GM21515 (cell line): ENCODE results near the gene SDHC.
"Not testable (repeated sequence)": the region's sequence is repeated elsewhere in the genome, so short reads cannot be mapped to it uniquely, and the experiment has no call there.

ENCODE experiments used
- ATAC-seq: cut with Tn5 transposase; IDR thresholded peaks from one replicate; pipeline ENCODE4 v1.9.1; 2021; ENCODE audit not compliant: unreplicated experiment

SDHC gene

DNA sequence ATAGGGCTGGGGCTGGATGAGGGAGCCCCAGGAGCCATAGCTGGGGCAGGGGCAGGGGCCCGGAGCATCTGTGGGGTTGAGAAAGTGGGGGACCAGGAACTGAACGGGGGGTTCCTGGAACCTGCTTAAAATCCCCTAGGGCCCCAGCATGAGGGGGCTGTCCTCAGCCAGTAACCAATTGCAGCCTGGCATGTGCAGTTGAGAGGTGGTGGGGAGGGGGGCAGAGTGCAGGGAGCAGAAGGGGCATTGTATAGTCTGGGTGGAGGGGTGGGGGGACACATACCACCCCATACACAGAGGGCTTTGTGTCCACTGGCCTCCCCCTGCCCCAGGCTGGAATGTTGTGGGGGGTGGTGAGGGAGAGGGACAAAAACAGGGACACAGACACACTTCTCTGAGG lies 4.3 kb upstream of the SDHC start, which contains the start of gene MPZ:
Gene MPZ, minus strand, starts transcription at position 101 of the 400 bp plus-strand sequence. Its CDS starts 63 bp downstream, at position 38.
- ATAC-seq, result no peak

DNA sequence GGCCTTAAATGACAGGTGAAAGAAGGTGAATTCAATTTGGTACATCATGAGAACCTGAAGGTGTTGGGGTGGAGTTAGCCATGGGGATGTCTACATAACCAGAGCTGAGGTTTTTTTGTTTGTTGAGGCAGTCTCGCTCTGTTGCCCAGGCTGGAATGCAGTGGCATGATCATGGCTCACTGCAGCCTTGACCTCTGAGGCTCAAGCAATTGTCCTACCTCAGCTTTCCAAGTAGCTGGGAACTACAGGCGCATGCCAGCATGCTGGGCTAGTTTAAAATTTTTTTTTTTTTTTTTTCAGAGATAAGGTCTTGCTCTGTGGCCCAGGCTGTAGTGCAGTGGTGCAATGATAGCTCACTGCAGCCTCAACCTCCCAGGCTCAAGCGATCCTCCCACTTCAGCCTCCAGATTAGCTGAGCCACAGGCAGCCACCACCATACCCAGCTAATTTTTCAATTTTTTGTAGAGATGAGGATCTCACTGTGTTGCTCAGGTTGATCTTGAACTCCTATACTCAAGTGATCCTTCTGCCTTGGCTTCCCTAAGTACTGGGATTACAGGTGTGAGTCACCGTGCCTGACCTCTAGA lies 2.5 kb upstream of the SDHC start:
- ATAC-seq, result no peak

DNA sequence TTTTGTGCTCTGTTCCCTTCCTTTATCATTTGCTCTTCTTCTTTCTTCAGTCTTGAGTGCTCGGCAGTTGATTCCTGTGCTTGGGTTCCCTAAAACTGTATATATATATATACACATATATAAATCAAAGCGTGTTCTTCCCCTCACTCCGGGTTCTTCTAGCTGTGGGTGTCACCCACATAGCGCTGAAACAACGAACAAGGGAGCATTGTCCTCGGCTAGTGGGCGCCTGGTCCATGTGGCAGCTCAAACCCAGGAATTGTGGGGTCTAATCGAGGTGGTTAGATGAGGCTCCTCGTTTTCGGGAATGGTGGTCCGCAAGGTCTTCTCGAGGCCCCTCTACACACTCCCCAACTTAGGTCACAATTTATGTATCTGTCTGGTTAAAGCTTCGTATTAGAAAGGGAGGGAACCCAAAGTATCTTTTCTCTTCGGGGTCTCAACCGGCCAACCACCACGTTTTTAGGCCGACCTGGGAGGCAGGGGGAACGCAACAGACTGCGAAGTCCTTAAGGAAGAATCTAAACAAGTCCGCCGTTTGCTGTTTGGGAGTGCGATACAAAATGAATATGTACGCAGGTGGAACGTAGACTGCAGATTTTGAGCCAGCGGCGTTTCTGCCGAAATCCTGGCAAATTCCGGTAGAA lies 504 bp upstream of the SDHC start:
- no peak for ATAC-seq

DNA sequence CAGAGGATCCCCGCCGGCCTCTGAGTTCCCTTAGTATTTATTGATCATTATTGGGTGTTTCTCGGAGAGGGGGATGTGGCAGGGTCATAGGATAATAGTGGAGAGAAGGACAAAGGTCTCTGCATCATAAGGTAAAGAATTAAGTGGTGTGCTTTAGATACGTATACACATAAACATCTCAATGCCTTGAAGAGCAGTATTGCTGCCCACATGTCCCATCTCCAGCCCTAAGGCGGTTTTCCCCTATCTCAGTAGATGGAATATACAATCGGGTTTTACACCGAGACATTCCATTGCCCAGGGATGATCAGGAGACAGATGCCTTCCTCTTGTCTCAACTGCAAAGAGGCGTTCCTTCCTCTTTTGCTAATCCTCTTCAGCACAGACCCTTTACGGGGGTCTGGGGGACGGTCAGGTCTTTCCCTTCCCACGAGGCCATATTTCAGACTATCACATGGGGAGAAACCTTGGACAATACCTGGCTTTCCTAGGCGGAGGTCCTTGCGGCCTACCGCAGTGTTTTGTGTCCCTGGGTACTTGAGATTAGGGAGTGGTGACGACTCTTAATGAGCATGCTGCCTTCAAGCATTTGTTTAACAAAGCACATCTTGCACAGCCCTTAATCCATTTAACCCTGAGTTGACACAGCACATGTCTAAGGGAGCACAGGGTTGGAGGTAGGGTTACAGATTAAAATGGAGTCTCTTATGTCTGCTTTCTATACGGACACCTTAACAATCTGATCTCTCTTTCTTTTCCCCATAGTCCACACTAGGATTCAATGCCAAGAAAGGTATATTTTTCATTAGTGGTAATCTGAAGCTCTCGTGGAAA lies 1.9 kb downstream of the SDHC start:
- ATAC-seq, result not testable (repeated sequence)

DNA sequence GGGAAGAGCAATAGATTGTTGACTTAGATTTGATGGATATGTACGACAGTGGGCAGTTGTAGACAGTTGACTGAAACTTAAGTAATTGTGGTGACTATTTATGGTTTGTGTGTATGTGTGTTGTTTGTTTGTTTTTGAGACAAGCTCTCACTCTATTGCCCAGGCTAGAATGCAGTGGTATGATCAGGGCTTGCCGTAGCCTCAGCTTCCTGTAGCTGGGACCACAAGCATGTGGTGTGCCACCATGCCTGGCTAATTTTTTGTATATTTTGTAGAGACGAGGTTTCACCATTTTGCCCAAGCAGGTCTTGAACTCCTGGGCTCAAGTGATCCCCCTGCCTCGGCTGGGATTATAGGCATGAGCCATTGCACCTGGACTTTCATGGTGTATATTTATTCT lies 9.8 kb downstream of the SDHC start:
- ATAC-seq, result no peak

DNA sequence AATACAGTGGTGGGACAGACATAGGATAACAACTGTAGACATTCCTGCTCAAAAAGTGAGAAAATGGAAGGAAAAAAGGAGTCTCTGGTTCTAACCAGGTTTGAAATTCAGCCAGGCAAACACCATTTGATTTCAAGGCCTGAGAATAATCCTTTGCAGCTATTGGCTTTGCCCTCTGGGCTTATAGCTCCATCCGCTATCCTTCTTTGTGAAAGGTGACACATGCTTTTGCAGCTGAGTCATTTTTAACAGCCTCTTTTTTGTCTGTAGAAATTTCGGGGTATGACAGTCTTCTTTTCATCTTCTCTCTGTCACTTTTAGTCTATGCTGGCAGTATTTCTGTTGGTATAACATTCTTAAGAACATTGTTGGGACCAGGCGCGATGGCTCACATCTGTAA lies 16.2 kb downstream of the SDHC start:
- no peak for ATAC-seq

DNA sequence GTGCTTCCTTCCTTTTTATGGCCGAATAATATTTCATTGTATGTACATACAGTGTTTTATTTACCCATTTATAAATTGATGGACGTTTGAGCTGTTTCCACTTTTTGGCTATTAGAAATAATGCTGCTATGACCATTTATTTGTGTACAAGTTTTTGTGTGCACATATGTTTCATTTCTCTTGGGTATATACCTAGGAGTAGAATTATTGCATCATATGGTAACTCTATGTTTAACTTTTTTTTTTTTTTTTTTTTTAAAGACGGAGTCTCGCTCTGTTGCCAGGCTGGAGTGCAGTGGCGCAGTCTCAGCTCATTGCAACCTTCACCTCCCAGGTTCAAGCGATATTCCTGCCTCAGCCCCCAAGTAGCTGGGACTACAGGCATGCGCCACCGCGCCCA lies 19.0 kb downstream of the SDHC start:
- ATAC-seq, result no peak

DNA sequence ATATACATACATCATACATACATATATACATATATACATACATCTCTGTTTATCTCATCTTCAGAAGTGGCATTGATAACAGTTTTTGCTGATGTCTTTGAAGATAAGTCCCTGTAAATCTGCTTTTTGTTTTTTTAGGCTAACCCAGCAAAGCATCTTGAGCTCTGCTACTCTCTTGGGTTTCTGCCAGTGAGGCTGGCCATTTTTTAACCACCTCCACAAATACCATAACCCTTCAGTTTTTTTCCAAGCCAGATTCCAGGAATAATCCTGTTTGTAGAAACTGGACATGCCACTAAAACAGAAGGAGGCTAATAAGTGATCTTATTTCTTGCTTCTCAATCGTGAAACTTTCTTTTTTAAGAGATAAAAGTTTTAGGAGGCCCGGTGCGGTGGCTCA lies 21.6 kb downstream of the SDHC start:
- no peak for ATAC-seq

DNA sequence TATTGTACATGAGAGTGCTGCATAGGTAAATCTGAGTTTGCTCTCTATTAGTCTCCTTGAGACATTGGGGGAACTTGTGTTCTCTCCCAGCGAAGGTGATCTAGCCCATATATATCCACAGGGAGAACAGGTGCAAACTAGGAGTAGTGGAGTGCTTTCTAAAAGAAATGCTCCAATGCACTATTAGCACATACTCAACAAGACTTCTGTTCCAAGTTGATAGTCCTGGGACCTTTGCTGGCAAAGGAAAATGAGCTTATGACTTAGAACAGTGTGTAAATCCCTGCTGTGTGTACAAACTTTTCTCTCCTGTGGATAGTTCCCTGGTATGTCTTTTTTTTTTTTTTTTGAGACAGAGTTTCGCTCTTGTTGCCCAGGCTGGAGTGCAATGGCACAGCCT lies 28.0 kb downstream of the SDHC start:
- ATAC-seq, result no peak

DNA sequence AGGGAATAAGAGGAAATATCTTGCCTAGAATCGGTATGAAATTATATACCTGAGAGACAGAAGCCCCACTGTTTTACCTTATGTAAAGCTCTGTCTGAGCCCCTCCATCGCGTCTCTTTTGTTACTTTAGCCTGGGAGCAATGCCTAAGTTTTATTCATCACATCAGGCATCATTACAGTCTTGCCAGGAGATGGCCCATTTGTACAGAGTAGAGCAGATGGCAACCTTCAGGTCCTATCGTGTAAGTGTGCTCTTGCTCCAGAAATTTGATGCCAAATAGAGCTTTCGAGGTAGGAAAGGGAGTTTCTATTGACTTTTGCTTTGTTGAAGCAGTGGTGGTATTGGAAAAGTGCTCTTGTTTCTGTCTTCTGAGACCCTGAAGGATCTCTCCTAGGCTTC lies 28.6 kb downstream of the SDHC start:
- no peak for ATAC-seq

DNA sequence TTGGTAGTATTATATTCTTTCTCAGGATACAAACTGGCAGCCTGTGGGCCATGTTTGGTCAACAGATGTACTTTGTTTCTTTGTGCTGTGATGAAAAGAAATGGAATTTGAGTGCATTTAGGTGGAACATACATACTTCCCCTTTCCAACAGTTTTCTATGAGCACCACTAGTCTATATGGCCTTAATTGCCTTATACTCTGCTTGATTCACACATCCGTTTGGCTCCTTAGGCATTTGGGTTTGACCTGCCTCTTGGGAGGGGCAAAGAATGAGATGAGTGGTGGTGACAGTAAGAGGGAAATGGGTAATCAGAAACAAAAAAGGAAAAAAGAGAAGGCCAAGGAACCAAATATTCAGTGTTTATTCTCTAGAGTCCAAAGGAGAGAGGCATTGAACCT lies 36.5 kb downstream of the SDHC start:
- ATAC-seq, result no peak

DNA sequence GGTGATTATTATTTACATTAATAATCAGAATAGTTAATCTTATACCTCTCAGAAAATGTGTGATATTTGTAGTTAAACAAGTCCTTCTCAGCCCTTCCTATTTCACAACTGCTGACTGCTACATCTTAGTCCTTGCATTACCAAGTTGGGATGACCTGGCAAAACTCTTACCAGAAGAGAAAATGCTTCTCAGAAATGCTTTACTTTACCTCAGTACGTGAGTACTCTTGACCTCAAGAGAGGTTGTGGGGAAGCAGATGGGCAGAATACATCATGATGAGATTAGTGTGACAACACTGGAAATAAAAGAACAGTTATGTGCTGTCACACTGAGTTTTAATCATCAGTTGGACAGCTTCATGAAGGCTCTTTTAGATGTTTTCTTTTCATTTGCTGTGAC lies 37.3 kb downstream of the SDHC start:
- ATAC-seq, result no peak

DNA sequence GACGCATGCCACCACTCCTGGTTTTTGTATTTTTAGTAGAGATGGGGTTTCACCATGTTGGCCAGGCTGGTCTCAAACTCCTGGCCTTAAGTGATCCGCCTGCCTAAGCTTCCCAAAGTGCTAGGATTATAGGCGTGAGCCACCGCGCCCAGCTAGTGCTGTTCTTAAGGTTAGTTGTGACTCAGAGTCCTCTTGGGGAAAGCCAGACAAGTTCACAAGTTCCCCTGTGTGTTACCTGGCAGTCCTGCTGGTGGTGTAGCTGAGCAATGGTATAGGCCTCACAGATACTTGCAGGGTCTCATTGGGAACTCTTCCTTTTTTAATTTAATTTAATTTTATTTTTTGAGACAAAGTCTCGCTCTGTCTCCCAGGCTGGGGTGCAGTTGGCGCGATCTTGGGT lies 42.9 kb downstream of the SDHC start:
- ATAC-seq, result no peak

DNA sequence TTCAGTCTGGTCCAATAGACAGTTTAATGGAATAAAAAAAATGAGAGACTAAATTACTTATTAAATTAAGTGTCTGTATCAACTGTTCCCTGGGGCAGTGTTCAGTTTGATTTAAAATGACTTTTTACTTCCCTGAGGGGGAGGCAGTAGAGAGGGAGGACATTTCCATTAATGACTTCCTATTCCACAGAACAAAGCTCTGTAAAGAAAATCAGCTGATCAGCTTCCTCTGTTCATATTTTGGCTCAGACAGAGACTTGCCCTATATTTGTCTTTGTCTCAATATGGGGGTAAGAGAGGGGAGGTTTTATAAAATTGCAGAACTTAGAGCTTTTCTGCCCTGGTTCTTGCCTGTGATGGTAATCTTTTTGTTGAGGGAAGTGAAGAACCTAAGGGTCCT lies 45.1 kb downstream of the SDHC start:
- no peak for ATAC-seq

DNA sequence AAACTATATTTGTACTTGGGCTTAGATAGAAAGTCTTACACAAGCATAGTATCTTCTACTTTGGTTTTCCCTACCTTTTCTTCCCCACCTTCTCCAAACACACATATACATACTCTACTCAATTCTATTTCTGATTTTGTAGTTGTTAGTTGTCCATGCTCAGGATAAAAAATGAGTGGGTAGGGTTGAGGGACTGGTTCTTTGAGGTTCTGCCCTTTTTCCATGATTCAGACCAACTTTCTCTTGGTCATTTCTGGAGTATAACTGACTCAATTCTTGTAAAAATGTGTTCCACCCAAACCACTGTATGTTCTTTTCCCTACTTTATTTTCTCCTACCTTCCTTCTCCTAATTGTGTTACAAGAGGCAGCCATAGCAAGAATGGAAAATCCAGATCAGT lies 50.2 kb downstream of the SDHC start:
- ATAC-seq, result no peak

DNA sequence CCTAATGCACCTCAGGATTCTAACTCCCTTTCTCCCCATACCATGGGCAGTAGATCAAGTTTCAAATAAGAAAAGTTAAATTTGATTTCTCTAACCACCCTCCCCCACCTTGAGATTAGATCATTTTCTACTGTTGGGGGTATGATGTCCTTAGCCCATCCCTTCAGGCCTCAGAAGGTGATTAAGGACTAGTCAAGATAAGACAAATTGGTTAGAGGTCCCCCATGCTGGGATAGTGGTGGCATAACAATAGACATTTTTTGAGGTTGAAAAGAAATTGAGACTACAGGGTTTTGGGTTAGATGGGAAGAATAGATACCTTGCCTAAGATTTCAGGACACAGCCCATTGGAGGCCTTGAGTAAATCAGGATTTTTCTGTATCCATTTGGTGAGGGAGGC lies 51.0 kb downstream of the SDHC start:
- ATAC-seq, result no peak

DNA sequence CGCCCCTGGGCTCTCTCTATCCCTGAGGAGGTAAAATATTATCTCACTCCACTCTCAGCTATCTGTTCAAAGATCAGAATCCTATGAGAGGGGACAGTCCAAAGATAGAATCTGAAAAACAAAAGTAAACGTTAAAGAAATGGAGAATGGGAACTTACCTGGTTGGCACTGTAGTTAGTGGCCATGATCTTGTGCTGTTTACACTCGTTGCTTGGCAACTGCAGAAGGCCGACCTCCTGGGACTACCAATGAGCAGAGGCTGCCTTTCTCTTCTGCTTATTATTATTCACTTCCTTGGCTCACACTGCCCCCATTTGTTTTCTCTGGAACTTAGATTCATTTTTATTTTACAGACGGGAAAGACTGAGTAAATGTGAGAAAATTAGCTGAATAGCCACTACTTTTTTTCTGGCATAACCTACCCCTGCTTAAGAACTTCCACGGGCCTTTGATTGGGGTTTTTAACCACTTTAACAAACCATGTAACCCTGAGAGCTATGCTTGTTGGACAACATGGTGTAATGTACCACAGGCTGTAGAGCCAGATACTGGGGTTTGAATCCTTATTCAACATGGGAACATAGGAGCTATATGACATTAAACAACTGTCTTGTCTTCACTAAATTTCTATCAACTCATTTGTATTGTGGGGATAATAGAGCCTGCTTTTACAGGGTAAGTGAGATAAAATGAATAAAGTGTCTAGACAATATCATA lies 53.7 kb downstream of the SDHC start, which contains the start of gene CFAP126:
Gene CFAP126, minus strand, starts transcription at position 193 of the 717 bp plus-strand sequence. Its CDS starts 8 bp downstream, at position 185.
- peak; percentile 89 for ATAC-seq

DNA sequence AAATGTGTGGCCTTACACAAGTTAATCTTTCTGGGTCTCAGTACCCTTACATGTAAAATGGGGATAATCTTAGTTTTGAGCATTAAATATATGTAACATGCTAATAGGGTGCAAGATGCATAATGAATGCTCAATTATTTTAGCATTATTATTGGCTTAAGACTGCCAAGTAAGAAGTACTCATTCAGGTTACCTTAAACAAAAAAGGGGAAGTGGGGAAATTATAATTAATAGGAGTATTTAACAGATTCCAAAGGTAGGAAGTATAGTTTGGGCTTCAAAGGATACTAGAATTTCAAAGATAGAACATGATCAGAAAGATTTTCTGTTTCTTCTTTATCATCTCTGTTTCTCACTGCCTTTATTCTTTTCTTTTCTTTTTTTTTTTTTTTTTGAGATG lies 59.3 kb downstream of the SDHC start:
- ATAC-seq, result no peak

DNA sequence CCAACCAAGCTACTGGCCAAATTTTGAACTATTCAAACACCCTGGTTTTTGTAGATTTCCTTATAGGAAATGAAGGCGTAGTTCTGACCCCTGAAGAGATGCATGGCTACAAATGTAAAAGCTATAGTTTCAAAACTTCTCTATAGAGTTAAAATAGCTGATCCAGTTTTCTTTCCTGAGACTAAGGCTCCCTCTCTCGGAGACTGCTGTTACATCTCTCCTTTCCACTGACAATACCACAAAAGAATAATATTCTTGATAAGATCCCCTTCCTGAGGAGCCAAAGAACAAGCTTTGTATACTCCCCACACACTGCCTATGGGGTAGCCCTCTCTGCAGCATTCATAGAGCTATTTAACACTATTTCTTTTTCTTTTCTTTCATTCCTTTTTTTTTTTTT lies 60.2 kb downstream of the SDHC start:
- no peak for ATAC-seq

DNA sequence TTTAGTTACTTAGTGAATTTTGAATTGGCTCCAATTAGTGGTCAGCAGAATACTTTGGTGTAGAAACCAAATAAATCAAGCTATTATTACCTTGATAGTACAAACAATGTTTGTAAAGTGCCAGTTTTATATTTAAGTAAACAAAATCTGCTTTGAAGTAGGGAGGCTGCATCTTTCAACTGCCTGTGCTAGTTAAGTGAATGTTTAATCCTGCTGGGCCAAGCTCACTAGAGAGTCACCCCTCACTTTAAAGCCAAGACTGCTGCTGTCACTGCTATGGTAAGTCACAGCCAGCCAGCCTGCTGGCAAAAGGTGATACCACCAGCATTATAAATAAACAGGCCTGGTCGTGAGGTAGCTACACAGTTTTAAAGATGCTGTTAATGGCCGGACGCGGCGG lies 63.8 kb downstream of the SDHC start:
- no peak for ATAC-seq

DNA sequence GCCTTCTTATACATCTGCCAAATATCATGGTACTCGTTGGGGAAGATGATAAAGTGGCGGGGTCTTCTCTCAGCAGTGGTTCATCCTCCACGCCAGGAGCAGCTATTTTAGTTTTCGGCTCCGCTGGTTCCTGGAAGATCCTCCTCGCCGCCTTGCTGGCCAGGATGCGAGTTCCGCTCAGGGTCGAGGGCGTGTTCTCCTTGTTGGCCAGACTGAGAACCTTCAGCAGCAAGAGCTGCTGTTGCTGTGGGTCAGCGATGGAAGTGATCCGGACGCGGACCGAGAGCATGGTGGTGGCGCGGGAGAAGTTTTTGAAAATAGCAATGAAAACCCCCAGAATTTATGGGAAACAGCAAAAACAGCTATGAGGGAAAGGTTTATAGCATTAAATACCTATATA lies 64.9 kb downstream of the SDHC start:
- ATAC-seq, result no peak
